ENCODE results near the gene DNAI1.

The DNAI1 gene

DNA sequence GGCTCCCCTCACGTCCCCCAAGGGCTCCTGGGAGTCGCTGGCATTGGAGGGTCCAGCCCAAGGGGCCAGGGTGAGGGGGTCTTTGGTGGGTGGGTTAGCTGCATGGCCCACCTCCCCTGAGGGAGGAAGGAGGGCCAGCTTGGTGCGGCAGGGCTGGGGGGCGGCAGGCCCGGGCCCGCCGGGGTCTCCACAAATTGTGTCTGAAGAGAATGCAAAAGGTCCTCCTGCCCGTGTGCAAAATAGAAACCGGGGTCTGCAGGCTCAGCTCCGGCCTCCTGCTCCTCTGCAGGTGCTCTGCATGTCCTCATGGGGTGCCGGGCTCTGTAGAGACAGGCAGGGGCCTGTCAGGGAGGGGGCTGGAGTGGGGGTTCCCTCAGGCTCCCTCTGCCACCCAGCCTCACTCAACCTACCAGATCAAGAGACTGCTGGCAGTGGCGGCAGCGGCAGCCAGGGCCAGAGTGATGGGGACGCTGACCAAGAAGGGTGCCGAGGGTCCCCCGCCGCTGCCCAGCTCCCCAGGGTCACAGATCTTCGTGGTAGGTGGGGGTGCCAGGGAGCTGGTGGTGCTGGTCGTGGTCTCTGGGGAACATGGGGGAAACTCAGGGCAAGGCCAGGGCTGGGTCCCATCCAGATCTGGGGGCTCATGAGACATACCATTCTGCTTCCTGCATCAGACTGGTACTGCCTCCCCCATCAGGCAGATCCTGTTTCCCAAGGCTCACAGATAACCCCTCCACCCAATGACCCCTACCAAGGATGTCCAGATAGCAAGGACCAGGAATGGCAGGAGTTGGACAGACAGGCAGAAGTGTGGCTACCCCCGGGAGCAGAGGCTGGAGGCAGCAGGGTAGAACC lies 93.4 kb downstream of the DNAI1 start:
- DNase-seq (ENCODE audit: extremely low read depth, low read depth): no peak
- TF ChIP-seq, protein P1, sequence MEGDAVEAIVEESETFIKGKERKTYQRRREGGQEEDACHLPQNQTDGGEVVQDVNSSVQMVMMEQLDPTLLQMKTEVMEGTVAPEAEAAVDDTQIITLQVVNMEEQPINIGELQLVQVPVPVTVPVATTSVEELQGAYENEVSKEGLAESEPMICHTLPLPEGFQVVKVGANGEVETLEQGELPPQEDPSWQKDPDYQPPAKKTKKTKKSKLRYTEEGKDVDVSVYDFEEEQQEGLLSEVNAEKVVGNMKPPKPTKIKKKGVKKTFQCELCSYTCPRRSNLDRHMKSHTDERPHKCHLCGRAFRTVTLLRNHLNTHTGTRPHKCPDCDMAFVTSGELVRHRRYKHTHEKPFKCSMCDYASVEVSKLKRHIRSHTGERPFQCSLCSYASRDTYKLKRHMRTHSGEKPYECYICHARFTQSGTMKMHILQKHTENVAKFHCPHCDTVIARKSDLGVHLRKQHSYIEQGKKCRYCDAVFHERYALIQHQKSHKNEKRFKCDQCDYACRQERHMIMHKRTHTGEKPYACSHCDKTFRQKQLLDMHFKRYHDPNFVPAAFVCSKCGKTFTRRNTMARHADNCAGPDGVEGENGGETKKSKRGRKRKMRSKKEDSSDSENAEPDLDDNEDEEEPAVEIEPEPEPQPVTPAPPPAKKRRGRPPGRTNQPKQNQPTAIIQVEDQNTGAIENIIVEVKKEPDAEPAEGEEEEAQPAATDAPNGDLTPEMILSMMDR (IDR thresholded peaks at IDR 0.05; ENCODE audit: low read depth, low read length): no peak

DNA sequence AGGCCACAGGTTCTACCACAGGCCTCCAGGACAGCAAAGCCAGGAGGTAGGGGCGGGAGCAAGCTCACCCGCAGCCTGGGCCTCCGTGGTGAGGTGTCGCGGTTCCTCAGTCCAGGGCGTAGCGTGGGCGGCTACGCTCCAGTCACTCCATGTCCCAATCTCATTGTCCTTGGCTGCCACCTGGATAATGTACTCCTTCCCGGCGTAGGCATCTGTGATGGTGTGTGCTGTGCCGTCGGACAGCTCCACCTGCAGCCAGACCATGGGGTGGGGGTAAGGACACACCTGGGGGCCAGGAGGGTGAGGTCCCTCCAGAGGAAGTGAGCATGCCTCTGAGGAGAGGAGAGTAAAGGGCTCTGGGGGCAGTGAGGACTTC lies 94.0 kb downstream of the DNAI1 start:
- no peak for DNase-seq (ENCODE audit: extremely low read depth, low read depth)

DNA sequence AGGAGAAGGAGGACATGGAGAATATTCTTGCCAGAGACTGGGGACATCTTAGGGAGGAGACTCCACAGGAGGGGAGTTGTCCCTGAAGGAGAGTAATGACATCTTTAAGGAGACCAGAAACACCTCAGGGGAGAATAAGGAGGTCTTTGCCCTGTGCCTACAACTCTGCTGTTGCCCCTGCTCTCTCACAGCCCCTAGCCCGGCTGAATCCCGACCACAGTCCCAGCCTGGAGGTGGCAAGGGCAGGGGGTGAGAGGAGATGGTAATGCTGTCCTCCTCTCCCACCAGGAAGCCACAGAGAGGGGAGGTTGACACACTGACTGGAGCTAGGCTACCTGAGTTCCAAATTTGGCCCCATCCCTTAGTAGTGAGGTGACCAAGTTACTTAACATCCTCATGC lies 94.4 kb downstream of the DNAI1 start:
- TF ChIP-seq, protein P1 (IDR thresholded peaks at IDR 0.05; ENCODE audit: low read depth, low read length): no peak
- no peak for DNase-seq (ENCODE audit: extremely low read depth, low read depth)

More for the DNA sequence above, 94.0 kb downstream of the DNAI1 start:
- TF ChIP-seq, protein P1 (IDR thresholded peaks at IDR 0.05; ENCODE audit: low read depth, low read length): no peak

DNA sequence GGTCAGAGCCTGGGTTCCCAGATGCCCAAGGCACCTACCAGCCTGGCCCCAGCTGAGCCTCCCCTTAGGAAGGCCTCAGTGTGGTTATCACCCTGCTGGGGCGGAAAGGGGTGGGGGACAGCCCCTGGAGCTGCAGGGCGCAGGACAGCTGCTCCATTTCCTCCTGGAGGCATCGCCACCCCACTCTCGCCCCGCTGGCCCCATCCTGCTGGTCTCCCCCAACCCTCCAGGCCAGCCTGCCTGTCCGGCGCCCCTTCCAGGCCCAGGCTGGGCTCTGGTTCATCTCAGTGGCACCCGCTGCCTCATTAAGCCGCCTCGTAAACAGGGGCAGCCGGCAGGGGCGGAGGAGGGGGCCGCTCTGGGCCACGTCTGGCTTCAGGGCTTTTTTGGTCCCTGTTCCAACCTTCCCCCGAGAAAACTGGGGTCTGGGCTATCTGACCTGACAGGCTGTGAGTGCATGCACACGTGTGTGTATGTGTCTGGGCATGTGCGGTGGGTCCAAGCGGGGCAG lies 95.0 kb downstream of the DNAI1 start:
- TF ChIP-seq, protein P1 (IDR thresholded peaks at IDR 0.05; ENCODE audit: low read depth, low read length): no peak

DNA sequence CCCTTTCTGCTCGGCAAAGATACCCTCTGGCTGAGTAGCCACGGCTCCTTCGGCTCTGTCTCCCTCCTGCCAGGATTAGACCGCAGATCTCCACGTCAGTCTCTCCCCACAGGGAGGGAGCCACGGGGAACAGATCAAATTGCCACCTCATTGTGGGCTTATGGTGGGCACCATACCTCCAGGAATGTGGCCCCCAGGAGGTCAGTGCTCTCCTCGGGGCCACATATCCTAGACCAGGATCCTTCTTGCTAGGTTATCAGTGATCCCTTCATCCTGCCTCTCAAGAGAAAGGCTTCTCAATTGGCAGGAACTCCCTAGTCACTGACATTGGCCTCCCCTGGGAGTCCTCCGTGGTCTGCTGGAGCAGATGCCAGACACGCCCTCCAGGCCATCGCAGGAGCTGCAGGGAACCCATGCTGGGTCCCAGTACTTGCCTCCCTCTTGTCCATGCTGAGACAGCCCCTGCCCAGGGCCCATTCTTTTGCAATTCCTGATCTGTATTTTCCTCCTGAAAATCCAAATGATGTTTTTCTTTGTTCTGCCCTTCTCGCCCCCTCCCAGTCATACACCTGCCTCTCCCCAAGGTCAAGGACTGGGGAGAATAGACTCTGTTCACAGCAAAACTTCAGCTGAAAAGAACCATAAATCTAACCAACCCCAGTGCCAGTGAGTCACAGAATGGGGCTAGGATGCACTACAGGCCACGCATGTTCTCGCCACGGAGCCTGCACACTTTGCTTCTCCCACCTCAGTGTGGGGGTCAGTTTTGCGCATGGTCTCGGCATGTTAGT lies 95.8 kb downstream of the DNAI1 start:
- no peak for DNase-seq (ENCODE audit: extremely low read depth, low read depth)
- TF ChIP-seq, protein P1 (IDR thresholded peaks at IDR 0.05; ENCODE audit: low read depth, low read length): no peak

More for the DNA sequence above, 95.0 kb downstream of the DNAI1 start:
- DNase-seq (ENCODE audit: extremely low read depth, low read depth): no peak

DNA sequence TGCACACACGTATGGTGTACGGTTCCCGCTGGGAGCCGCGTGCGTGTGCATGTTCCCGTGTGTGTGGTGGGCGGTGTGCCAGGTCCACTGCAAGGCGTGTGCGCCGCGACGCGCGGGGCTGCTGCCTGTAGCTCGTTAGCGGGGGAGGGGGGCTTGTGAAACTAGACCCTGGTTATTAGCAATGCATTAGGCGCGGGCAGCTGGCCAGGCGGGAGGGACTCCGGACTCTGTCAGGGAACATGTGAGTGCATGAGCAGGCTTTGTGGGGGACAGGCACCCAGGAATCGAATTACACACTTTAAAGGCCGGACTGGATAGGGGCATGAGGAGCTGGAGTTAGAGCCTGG lies 96.4 kb downstream of the DNAI1 start:
- TF ChIP-seq, protein P1 (IDR thresholded peaks at IDR 0.05; ENCODE audit: low read depth, low read length): no peak
- no peak for DNase-seq (ENCODE audit: extremely low read depth, low read depth)

DNA sequence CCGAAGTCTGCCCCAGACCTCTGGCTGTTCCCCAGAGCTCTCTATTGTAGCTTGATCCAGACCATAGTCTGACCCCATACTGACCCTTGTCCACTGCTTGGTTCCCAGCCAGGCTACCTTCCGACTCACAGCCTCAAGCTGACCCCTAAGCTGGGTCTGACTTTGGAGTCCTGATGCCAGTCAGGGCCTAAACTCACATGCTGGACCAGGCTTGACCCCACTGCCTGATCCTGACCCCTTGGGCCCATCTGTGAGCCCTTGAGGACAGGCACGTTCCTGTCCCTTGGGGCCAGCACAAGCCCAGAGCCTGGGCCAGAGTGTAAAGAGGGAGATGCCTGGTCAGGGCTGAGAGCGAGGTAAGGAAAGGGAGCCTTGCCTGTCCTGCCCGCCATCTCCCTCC lies 96.9 kb downstream of the DNAI1 start:
- DNase-seq (ENCODE audit: extremely low read depth, low read depth): no peak
- TF ChIP-seq, protein P1 (IDR thresholded peaks at IDR 0.05; ENCODE audit: low read depth, low read length): no peak

Data from AG09319 (cell line).